Stimulated activated CD4-positive, alpha-beta T cell treated with anti-CD3 and anti-CD28 coated beads, TNF-alpha, amount 100 ng/mL, for 4 hours (primary cell): ENCODE results near the gene MRGPRG.
"Not testable (repeated sequence)": the region's sequence is repeated elsewhere in the genome, so short reads cannot be mapped to it uniquely, and the experiment has no call there.

Source experiments
- DNase-seq, 3 experiments: peaks; one replicate each; pipeline ENCODE4 v3.0.0-alpha.2; 2020; ENCODE audit warnings: low read depth in 3 of 3

Gene MRGPRG

DNA sequence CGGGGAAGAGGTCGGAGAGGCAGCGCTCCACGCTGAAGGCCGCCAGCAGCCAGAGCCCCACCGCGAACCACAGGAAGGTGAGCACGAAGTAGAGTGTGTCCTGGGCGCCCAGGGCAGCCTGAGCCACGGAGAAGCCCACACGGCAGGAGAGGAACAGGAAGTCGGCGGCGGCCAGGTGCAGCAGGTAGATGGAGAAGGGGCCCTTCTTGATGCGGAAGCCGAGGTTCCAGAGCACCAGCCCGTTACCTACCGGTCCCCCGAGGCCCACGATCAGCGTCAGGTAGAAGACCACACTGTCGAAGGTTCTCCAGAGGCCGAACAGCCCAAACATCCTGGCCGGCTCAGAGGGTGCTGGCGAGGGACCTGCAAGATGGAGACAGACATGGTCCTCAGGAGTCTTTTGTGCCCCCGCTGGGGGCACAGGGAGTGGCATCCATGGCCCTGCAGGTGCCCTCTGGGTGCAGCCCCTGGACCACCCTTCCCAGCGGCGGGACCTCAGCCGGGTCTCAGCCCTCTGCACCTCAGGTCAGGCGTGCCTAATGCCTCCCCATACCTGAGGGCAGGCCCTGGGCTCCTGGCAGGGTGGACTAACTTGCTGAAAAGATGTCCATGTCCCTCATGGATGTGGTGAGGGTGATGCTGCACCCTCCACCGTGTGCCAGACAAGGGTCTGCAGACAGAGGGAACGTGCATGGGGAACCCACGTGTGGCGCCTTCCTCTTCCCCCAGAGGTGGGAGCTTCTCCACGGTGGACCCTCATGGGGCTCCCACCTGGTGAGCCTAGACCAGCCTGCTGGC lies at the start of gene MRGPRG:
Gene MRGPRG (minus strand): TSS at position 331 of the 798 bp plus-strand sequence. CDS start 0 bp downstream, at position 331.
- no peak for DNase-seq

DNA sequence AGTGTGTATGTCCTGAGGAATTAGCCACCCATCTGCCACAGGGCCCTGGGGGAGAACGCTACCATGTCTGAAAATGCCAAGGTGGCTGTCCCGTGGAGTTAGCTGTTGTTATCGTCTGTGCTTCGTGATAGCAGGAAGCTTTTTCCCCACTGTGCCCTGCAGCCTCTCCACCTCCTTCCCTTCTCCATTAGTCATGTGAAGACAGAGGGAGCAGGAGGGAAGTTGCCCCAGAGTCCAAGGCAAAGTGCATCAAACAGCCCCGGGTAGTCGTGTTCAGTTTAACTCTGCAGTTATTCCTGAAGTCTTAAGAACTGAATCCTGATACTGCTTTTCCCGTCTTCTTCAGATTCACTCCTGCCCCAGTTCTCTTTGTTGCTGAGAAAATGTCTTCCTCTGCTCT lies 43.9 kb upstream of the MRGPRG start:
- not testable (repeated sequence) for DNase-seq

DNA sequence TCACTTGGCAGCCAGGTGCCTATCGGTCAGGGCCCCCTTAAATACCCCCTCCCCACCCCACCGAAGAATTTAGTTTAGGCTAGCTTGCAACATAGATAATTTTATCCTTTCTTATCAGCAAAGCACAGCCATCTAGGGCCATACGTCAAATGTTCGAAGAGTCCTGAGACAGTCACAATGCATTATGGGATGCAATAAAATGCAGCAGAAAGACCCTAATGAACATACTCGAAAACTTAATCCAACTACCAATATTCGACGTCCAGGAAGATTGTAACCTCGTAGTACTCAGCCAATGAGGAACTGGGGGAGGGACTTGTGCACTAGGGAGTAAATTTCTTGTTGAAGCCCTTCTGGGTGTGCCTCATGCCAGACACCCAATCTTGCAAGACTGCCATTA lies 43.2 kb upstream of the MRGPRG start:
- not testable (repeated sequence) for DNase-seq

- not testable (repeated sequence) for DNase-seq
Measured at GRCh38 chr11:3257509-3257908, 38.9 kb upstream of the MRGPRG start.

GRCh38 chr11:3255241-3255640 lies 36.6 kb upstream of the MRGPRG start:
- not testable (repeated sequence) for DNase-seq

- DNase-seq, result not testable (repeated sequence)
Measured at GRCh38 chr11:3254773-3255172, 36.2 kb upstream of the MRGPRG start.

DNA sequence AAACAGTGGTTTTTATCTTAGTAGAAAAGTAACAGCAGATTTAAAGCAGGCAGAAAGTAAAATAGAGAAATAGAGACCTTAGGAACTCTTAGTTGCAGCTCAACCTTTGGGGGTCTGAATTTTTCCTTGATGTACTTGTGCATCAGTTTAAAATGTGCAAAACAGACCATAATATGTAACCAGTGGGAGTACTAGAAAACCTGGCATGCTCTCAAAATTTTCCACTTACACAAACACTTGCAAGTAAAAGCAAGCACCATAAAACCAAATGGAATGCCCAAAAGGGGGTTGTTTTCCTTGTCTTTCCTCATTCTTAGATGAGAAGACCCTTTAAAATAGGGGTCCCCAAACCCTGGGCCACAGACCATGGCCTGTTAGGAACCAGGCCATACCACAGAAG lies 26.5 kb upstream of the MRGPRG start:
- no peak for DNase-seq

DNA sequence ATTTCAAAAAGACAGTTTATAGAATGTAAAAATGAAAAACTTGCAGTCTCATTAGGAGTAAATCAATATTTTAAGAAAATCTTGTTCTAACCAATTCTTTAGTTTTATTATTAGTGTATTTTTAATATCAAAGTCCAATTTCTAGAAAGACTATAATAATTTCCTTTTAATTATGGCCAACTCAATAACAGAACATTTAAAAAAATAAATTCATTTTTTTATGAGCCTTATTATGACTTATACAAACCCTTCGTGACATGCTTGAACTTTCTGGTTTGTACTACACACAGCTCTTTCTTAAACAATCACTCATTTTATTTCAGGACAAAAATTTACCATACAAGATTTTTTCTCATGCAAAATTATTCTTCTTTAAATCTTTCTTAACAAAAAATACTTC lies 25.3 kb upstream of the MRGPRG start:
- no peak for DNase-seq

DNA sequence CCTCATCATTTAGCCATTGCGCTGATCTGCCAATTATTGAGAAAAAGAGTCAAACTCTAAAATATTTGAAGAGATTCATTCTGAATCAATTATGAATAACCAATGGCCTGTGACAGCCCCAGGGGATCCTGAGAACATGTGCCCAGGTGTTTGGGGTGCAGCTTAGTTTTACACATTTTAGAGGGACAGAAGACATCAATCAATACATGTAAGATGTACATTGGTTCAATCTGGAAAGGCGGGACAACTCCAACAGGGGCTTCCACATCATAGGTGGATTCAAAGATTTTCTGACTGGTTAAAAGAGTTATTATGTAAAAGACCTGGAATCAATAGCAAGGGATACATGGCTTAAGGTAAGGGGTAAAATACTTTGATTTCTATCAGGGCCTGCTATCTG lies 18.5 kb upstream of the MRGPRG start:
- no peak for DNase-seq

- DNase-seq, result no peak
Measured at GRCh38 chr11:3234846-3235245, 16.2 kb upstream of the MRGPRG start.

GRCh38 chr11:3232956-3233355 lies 14.3 kb upstream of the MRGPRG start:
- DNase-seq, result no peak

DNA sequence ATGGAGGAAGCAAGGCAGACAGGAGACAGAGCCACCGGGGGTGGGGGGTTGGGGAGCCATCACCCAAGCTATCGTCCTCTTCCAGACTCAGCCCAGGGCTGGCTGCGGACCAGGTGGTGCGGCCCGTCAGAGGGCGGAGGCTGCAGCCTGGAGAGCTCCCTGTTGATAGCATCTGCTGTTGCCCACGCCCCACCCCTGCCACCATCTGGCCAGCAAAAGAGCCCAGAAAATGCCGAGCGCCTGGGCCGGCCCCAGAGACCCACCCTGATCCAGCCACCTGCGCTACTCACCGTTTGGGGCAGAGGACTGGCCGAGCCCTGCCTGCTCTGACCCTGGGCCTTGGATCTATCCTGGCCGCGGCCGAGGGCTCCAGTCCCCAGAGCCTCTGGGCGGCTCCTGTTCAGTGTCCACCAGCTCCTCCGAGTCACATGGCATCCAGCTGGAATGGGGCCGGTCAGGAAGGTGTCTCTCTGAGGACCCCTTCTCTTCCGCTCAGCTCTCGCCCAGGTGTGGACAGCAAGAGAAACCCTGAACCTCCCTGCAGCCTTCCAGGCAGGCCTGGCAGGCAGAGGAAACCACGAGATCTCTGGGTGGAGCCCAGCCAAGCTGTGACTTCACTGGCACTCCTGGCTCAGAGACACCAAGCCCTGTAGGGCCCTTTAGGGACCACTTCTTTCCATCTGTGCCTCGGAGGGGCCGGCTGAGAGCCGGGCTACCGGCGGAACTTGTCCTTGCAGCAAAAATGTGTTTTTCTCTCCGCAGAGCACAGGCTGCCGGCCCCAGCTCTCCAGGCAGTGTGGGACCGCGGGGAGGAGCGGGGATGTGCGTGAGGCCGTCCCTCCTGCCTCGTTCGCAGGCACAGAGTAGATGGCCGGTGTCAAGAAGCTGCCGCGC lies 13.5 kb upstream of the MRGPRG start, which contains the start of gene MRGPRE:
Gene MRGPRE (minus strand): TSS at position 567 of the 894 bp plus-strand sequence. CDS start 3,618 bp downstream, outside the sequence.
- no peak for DNase-seq

DNA sequence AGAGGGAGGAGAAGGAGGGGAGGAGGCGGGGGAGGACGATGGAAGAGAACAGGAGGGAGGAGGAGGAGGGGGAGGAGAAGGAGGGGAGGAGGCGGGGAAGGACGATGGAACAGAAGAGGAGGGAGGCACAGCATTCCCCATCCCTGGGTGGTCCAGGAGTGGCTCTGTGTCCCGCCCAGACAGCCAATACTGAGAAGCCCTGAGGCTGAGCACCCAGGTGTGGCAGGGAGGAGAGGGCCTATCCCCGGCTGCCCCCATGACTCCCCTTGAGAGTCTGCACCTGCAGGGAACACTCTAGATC lies 12.9 kb upstream of the MRGPRG start:
- DNase-seq, result no peak

DNA sequence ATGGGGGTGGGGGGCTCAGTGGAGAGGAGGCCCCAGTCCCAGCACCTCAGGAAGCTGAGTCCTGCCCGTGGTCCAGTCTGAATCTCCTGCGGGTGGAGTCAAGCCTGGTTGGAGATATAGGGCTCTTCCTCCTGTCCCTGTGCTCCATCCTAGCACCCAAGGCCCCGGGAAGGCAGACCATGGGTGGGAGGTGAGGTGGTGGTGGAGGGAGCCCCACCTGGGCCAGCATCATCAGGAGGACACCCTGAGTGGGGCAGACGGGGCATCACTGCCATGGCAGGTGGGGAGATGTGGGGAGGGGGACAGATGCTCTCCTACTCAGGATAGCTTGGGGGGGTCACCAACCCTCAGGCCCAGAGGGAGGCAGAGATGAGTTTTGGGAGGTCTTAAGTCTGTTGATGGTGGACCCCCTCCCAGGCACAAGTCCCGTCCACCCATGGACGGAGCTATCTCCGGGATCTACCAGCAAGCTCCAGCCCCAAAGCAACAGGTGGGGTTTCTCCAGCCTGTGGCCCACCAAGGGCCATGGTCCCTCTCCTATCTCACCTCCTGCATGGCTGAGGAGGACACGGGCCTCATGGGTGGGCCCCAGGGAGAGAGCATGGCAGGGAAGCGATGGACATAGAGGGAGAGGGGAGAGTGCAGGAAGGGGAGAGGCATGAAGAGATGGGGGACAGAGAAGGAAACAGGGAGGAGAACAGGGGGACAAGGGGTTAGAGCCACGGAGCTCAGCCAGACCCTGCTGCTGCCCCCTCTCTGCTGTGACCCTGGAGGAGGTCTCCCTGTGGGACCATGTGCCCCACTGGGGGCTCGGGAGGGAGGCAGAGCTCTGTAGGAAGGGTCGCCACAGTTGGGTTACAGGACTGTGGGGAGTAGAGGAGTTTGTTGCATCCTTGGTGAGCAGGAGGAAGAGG lies 12.3 kb upstream of the MRGPRG start:
- no peak for DNase-seq

- DNase-seq, result no peak
Measured at GRCh38 chr11:3229673-3230630, 11.3 kb upstream of the MRGPRG start.

DNA sequence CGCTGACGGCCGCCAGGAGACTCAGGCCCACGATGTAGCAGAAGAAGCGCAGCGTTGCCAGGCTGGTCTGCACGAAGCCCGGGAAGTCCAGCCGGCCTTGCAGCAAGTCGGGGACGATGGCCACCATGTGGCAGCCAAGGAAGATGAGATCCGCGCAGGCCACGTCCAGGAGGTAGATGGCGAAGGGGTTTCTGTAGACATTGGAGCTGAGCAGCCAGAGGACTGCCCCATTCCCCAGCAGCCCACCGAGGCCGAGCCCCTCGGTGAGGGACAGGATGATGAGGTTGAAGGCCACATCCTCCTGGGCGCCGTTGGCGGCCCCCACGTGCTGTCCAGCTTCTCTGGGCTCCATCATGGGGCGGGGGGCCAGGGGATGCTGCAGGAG lies 9.8 kb upstream of the MRGPRG start:
- no peak for DNase-seq

DNA sequence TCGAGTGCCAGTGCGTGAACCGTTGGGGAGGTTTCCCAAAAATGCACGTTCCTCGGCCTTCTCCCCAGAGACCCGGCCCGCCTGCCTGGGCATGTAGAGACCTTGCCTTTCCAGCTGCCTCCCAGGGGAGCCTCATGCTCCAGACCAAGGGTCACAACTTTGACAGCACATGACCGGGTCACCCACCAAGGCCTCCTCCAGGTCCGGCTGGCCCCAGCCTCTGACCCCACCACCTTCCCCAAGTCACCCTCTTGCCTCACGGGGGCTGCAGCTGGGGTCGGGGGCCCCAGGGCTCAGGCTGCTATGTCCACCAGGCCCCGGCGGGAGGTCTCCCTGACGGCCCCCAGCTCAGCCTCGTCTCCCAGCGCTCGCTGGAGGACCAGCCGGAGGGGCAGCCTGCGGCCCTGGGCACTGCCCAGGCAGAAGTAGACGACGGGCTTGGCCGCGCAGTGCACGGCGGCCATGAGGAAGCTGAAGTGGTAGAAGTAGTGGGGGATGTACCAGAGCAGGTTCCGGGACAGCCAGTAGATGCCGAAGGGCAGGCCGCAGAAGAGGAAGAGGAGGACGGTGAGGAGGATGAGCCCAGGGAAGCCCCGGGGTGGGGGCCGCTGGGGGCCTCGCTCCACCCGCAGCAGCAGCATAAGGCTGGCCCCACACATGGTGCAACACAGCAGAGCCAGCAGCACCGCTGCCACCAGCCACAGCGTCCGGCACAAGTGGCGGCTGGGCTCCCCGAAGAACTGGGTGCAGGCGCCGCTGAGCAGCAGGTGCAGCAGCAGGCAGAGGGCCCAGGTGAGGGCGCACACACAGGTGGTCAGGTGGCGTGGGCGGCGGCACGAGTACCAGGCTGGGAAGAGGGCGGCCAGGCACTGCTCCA lies 9.2 kb upstream of the MRGPRG start:
- no peak for DNase-seq

DNA sequence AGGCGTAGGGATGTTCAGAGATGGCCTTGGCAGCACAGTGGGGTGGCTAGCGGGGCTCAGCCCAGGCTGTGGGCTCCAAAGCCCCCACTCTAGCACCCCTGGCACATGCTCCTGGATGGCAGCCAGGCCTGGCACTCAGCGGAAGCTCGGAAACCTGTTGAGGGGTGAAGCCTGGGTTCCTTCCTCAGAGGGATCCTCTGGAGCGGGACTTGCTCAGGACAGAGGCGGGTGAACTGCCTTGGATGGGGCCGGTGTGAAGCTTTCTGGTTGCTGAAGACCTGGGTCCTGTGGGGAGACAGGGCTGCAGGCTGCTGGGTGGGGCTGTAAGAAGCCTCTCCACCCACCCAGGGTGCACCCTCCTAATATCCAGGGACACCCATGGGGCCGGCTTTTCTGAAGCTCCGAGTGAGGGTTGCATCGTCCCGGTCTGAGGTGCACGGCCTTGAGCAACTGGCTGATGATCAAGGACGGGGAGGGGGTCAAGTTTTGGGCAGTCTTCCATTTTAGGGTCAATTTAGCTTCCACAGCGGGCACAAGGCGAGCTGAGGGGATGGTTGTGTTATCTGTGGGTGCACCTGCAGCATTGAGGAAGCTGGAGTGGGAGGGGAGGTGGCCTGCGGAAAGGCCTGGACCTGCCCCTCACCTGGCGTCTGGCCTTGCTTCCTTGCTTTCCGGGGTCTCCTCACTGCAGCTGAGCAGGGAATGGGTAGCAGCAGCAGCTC lies 8.4 kb upstream of the MRGPRG start:
- DNase-seq, result no peak
